HCT116 (cell line): Measurements from ENCODE around the gene SSUH2. TPM values are rescaled to one million over a fixed set of nuclear protein-coding genes. Genes with fewer than 3 reads are reported as not detected.
"Not testable (repeated sequence)": the region's sequence is repeated elsewhere in the genome, so short reads cannot be mapped to it uniquely, and the experiment has no call there.

Source experiments
- ATAC-seq: fragments of 200-7000 bp; cut with Tn5 transposase; 2 replicates; pipeline ENCODE4 v1.9.1; 2020; ENCODE audit warnings: mild to moderate bottlenecking, moderate library complexity
- BruUV-seq: library from RNA; stranded (reverse); fragments of 400-500 nt; replicated peaks from 2 replicates; lab custom pipeline; 2021; lab: Mats Ljungman, UMichigan
- CTCF ChIA-PET: fragments of 300-600 bp; sonication (Branson Sonifier 250); formaldehyde crosslinking; loops from one replicate; lab custom pipeline; 2021; ENCODE audit warnings: antibody characterized with exemption; lab: Charles Lee
- POLR2A ChIA-PET: fragments of 300-600, 350-600 bp; sonication (Branson Sonifier 250); formaldehyde crosslinking; loops from one replicate; lab custom pipeline; 2021; ENCODE audit warnings: antibody characterized with exemption; lab: Charles Lee
- RAD21 ChIA-PET, 2 experiments: fragments of 300-600 bp; sonication (Branson Sonifier 250); formaldehyde crosslinking; loops; one replicate each; lab custom pipeline; 2023; ENCODE audit warnings: low total read pairs in 2 of 2; ENCODE audit not compliant: uncharacterized antibody in 2 of 2, unreplicated experiment in 2 of 2, low non-redundant PET in 1 of 2; lab: Charles Lee
- DNase-seq: peaks from one replicate; pipeline ENCODE4 v3.0.0-alpha.2; 2010; ENCODE audit warnings: low read depth, low spot score
- H2AFZ ChIP-seq: fragments of 200-600 bp; shearing (Covaris generic), sonication (generic); 2 replicates; pipeline ENCODE4 v1.6.1; 2017; ENCODE audit warnings: low read depth, mixed run types, mixed read lengths, antibody characterized with exemption, low read length; ENCODE audit not compliant: poor library complexity, severe bottlenecking
- H3K27ac ChIP-seq: 2 replicates; pipeline ENCODE4 v1.5.1; 2012; ENCODE audit warnings: low read depth, low read length
- H3K27me3 ChIP-seq: fragments of 200-600 bp; sonication (generic); 2 replicates; pipeline ENCODE4 v1.6.1; 2016; ENCODE audit warnings: mixed run types, low read length, mixed read lengths; ENCODE audit not compliant: insufficient read depth
- H3K36me3 ChIP-seq, 2 experiments: fragments of 200-500 bp in 1 of 2; fragments of 200-600 bp in 1 of 2; sonication (Bioruptor generic) in 1 of 2; sonication (generic) in 1 of 2; 2 replicates each; pipeline versions ENCODE4 v1.5.1 to v1.6.1; 2014 to 2016; ENCODE audit warnings: low read length in 2 of 2, inconsistent platforms in 1 of 2, mixed read lengths in 1 of 2, mixed run types in 1 of 2; ENCODE audit not compliant: insufficient read depth in 2 of 2, control insufficient read depth in 1 of 2
- H3K4me1 ChIP-seq, 2 experiments: fragments of 200-600 bp in 1 of 2; sonication (generic) in 1 of 2; 2 replicates each; pipeline versions ENCODE4 v1.5.1 to v1.6.1; 2012 to 2017; ENCODE audit warnings: low read length in 2 of 2, inconsistent platforms in 1 of 2, mild to moderate bottlenecking in 1 of 2, mixed read lengths in 1 of 2, mixed run types in 1 of 2, moderate library complexity in 1 of 2; ENCODE audit not compliant: insufficient read depth in 2 of 2, control insufficient read depth in 1 of 2
- H3K4me2 ChIP-seq: fragments of 200-600 bp; sonication (generic); 2 replicates; pipeline ENCODE4 v1.6.1; 2017; ENCODE audit warnings: mixed run types, low read length, mixed read lengths
- H3K4me3 ChIP-seq, 2 experiments: fragments of 200-600 bp in 1 of 2; sonication (generic) in 1 of 2; replicated peaks in 1 of 2; 2 replicates each; pipeline ENCODE4 v1.5.1; 2011 to 2016; ENCODE audit warnings: low read length in 2 of 2, control low read depth in 1 of 2, low read depth in 1 of 2, mild to moderate bottlenecking in 1 of 2, mixed read lengths in 1 of 2, mixed run types in 1 of 2
- H3K79me2 ChIP-seq: fragments of 200-600 bp; sonication (generic); 2 replicates; pipeline ENCODE4 v1.6.1; 2017; ENCODE audit warnings: mild to moderate bottlenecking, mixed run types, low read length, moderate library complexity, mixed read lengths; ENCODE audit not compliant: insufficient read depth
- H3K9ac ChIP-seq: fragments of 200-600 bp; sonication (generic); 2 replicates; pipeline ENCODE4 v1.6.1; 2016; ENCODE audit warnings: low read length, mixed read lengths
- H3K9me2 ChIP-seq: fragments of 200-600 bp; sonication (generic), shearing (Covaris generic); 2 replicates; pipeline ENCODE4 v1.6.1; 2017; ENCODE audit warnings: mixed run types, mild to moderate bottlenecking, moderate library complexity; ENCODE audit not compliant: insufficient read depth
- H3K9me3 ChIP-seq, 2 experiments: fragments of 200-500 bp in 1 of 2; fragments of 200-600 bp in 1 of 2; sonication (Bioruptor generic) in 1 of 2; sonication (generic) in 1 of 2; 2 replicates each; pipeline ENCODE4 v1.6.1; 2014 to 2017; ENCODE audit warnings: low read length in 2 of 2, mixed read lengths in 2 of 2, inconsistent platforms in 1 of 2, low read depth in 1 of 2, mild to moderate bottlenecking in 1 of 2, mixed run types in 1 of 2, moderate library complexity in 1 of 2; ENCODE audit not compliant: control insufficient read depth in 1 of 2, insufficient read depth in 1 of 2
- H4K20me1 ChIP-seq: fragments of 200-600 bp; sonication (generic), shearing (Covaris generic); 2 replicates; pipeline ENCODE4 v1.6.1; 2017; ENCODE audit warnings: mixed run types, mild to moderate bottlenecking, moderate library complexity; ENCODE audit not compliant: insufficient read depth
- ATF3 ChIP-seq: IDR thresholded peaks from 2 replicates; pipeline ENCODE4 v1.6.1; 2012
- CBX3 ChIP-seq: IDR thresholded peaks from 2 replicates; pipeline ENCODE4 v1.6.1; 2012; ENCODE audit warnings: low read depth
- EGR1 ChIP-seq: IDR thresholded peaks from 2 replicates; pipeline ENCODE4 v1.6.1; 2012; ENCODE audit warnings: low read depth
- EZH2 ChIP-seq: fragments of 200-600 bp; sonication (generic); IDR thresholded peaks from 2 replicates; pipeline ENCODE4 v1.6.1; 2017; ENCODE audit warnings: antibody characterized with exemption, mixed run types
- EZH2phosphoT487 ChIP-seq: fragments of 200-600 bp; IDR thresholded peaks from 2 replicates; pipeline ENCODE4 v1.6.1; 2018; ENCODE audit warnings: antibody characterized with exemption, borderline replicate concordance
- FOSL1 ChIP-seq: IDR thresholded peaks from 2 replicates; pipeline ENCODE4 v1.6.1; 2012; ENCODE audit warnings: low read depth
- MAX ChIP-seq: IDR thresholded peaks from 2 replicates; pipeline ENCODE4 v1.6.1; 2012
- POLR2A ChIP-seq: IDR thresholded peaks from 2 replicates; pipeline ENCODE4 v1.7.0; 2011; ENCODE audit warnings: borderline replicate concordance; ENCODE audit not compliant: insufficient read depth, insufficient read length; ENCODE audit errors: extremely low read depth
- REST ChIP-seq: IDR thresholded peaks from 2 replicates; pipeline ENCODE4 v1.6.1; 2012; ENCODE audit warnings: low read depth
- SP1 ChIP-seq: IDR thresholded peaks from 2 replicates; pipeline ENCODE4 v1.6.1; 2012; ENCODE audit warnings: low read depth
- TCF7L2 ChIP-seq: IDR thresholded peaks from 2 replicates; pipeline ENCODE4 v1.7.0; 2011; ENCODE audit warnings: borderline replicate concordance, inconsistent platforms; ENCODE audit not compliant: insufficient read depth, insufficient read length; ENCODE audit errors: extremely low read depth
- YY1 ChIP-seq: IDR thresholded peaks from 2 replicates; pipeline ENCODE4 v1.6.1; 2011; ENCODE audit warnings: low read length, low read depth, moderate library complexity, mild to moderate bottlenecking; ENCODE audit not compliant: insufficient replicate concordance; ENCODE audit errors: extremely low read depth
- ZFX ChIP-seq: fragments of 450-650 bp; IDR thresholded peaks from 2 replicates; pipeline ENCODE4 v1.6.1; 2017
- ZNF274 ChIP-seq: fragments of 200-500 bp; sonication (Bioruptor generic); IDR thresholded peaks from 2 replicates; pipeline ENCODE4 v1.6.1; 2014; ENCODE audit warnings: mild to moderate bottlenecking, low read depth, low read length, inconsistent platforms
- intact Hi-C: fragments of 100-400 bp; cut with micrococcal nuclease; formaldehyde crosslinking; loops from 2 replicates; pipeline ENCODE4 v1.10.0; 2022
- total RNA-seq: library from RNA; stranded (reverse); gene quantifications from one replicate; pipeline ENCODE4 v1.2.1, GENCODE V29; 2021; ENCODE audit not compliant: unreplicated experiment

The SSUH2 gene
- total RNA-seq, 1 experiment from 2014 or later: 0.76 TPM

GRCh38 chr3:8655387-8655835 is 10.8 kb upstream of the SSUH2 start:
- ATAC-seq: no peak

GRCh38 chr3:8654572-8655329 is 10.2 kb upstream of the SSUH2 start:
- H3K9me3 ChIP-seq, ATAC-seq, CTCF ChIA-PET, H3K36me3 ChIP-seq, POLR2A ChIA-PET, RAD21 ChIA-PET, DNase-seq, intact Hi-C loops, H3K9ac ChIP-seq, H3K9me2 ChIP-seq, H3K79me2 ChIP-seq, H3K4me2 ChIP-seq, H3K27ac ChIP-seq, BruUV-seq, H2AFZ ChIP-seq, H3K27me3 ChIP-seq, H4K20me1 ChIP-seq, H3K4me3 ChIP-seq: not testable (repeated sequence)
- H3K4me1 ChIP-seq: peaks cover 10 to 26% of the 10 kb centered on the region in 2 experiments

More at GRCh38 chr3:8655387-8655835, 10.8 kb upstream of the SSUH2 start:
- ChIA-PET POLR2A (no interaction called here), RAD21 (no interaction called here), CTCF (no interaction called here)
- Histone ChIP-seq H3K4me2 (no peak overlapping the region), H3K9ac (no peak overlapping the region), H3K4me3 (no peak overlapping the region), H3K79me2 (no peaks in the 10 kb centered on the region), H2AFZ (no peak overlapping the region), H3K9me3 (no peaks in the 10 kb centered on the region), H3K36me3 (no peaks in the 10 kb centered on the region), H3K27me3 (no peaks in the 10 kb centered on the region), H3K27ac (no peak overlapping the region), H4K20me1 (no peaks in the 10 kb centered on the region), H3K9me2 (no peaks in the 10 kb centered on the region), H3K4me1 (peaks cover 17 to 32% of the 10 kb centered on the region in 2 experiments)
- intact Hi-C loops: no loop called here
- TF ChIP-seq EZH2 (no peak), MAX (no peak), CBX3 (no peak), ZNF274 (no peak), SP1 (no peak), EZH2phosphoT487 (no peak), YY1 (no peak), ATF3 (no peak), FOSL1 (no peak), TCF7L2 (no peak), POLR2A (no peak), REST (no peak), EGR1 (no peak), ZFX (no peak)
- no TSS peak for BruUV-seq
- no peak for DNase-seq
